B cell (primary cell): ENCODE data around the gene PELI1. TPM values are rescaled to one million over a fixed set of nuclear protein-coding genes. Genes with fewer than 3 reads are reported as not detected.
"Not testable (repeated sequence)": the region's sequence is repeated elsewhere in the genome, so short reads cannot be mapped to it uniquely, and the experiment has no call there.

Source experiments
- ATAC-seq: fragments of 200-7000 bp; cut with Tn5 transposase; one replicate; pipeline ENCODE4 v1.10.0; 2021; ENCODE audit warnings: low read depth, mild to moderate bottlenecking, moderate number of reproducible peaks, moderate library complexity
- CTCF ChIA-PET: fragments of 350-600 bp; sonication (Branson Sonifier 250); formaldehyde crosslinking; loops from one replicate; lab custom pipeline; 2021; ENCODE audit warnings: antibody characterized with exemption, inconsistent platforms; lab: Charles Lee
- POLR2A ChIA-PET: fragments of 350-600 bp; sonication (Branson Sonifier 250); formaldehyde crosslinking; loops from one replicate; lab custom pipeline; 2021; ENCODE audit warnings: antibody characterized with exemption; lab: Charles Lee
- DNase-seq: peaks from one replicate; pipeline ENCODE4 v3.0.0; 2013
- H2AFZ ChIP-seq: 2 replicates; pipeline ENCODE4 v1.6.1; 2012; ENCODE audit warnings: mild to moderate bottlenecking, low read depth, low read length; ENCODE audit not compliant: insufficient read depth, poor library complexity, severe bottlenecking
- H3K27ac ChIP-seq, 2 donors: 1 replicate in 1 of 2; 2 replicates in 1 of 2; pipeline ENCODE4 v1.5.1; 2012 to 2013; ENCODE audit warnings: low read length in 2 of 2, mild to moderate bottlenecking in 2 of 2, moderate library complexity in 1 of 2
- H3K27me3 ChIP-seq, 4 experiments: fragments of 200-600 bp in 1 of 4; sonication (generic) in 1 of 4; replicated peaks in 1 of 4; 1 replicate in 2 of 4; 2 replicates in 2 of 4; pipeline versions ENCODE4 v1.6.1 to v1.7.0; 2013 to 2016; ENCODE audit warnings: low read length in 3 of 4, mild to moderate bottlenecking in 2 of 4, mixed read lengths in 1 of 4, moderate library complexity in 1 of 4; ENCODE audit not compliant: insufficient read depth in 4 of 4, control insufficient read depth in 3 of 4; ENCODE audit errors: control extremely low read depth in 1 of 4
- H3K36me3 ChIP-seq, 2 experiments: replicated peaks in 1 of 2; 1 replicate in 1 of 2; 2 replicates in 1 of 2; pipeline versions ENCODE4 v1.6.1 to v1.7.1; 2013; ENCODE audit warnings: low read length in 1 of 2; ENCODE audit not compliant: insufficient read depth in 2 of 2, control insufficient read depth in 1 of 2; ENCODE audit errors: control extremely low read depth in 1 of 2, extremely low read depth in 1 of 2
- H3K4me1 ChIP-seq, 2 donors: fragments of 200-600 bp in 1 of 2; sonication (generic) in 1 of 2; 1 replicate in 1 of 2; 2 replicates in 1 of 2; pipeline versions ENCODE4 v1.5.1 to v1.6.1; 2013 to 2017; ENCODE audit warnings: low read length in 2 of 2; ENCODE audit not compliant: control insufficient read depth in 2 of 2, insufficient read depth in 2 of 2
- H3K4me2 ChIP-seq: replicated peaks from 2 replicates; pipeline ENCODE3; 2012; ENCODE audit warnings: mild to moderate bottlenecking, low read depth, low read length; ENCODE audit not compliant: poor library complexity, severe bottlenecking
- H3K4me3 ChIP-seq, 5 experiments: fragments of 200-600 bp in 1 of 5; sonication (generic) in 1 of 5; 1 replicate in 3 of 5; 2 replicates in 2 of 5; pipeline versions ENCODE4 v1.5.1 to v1.7.0; 2011 to 2016; ENCODE audit warnings: low read length in 4 of 5, mild to moderate bottlenecking in 4 of 5, low read depth in 2 of 5, control low read depth in 1 of 5, moderate library complexity in 1 of 5; ENCODE audit not compliant: insufficient read depth in 1 of 5; ENCODE audit errors: control extremely low read depth in 1 of 5, extremely low read depth in 1 of 5
- H3K79me2 ChIP-seq: fragments of 200-600 bp; sonication (generic); one replicate; pipeline ENCODE4 v1.6.0; 2016; ENCODE audit warnings: low read length; ENCODE audit not compliant: control insufficient read depth, insufficient read depth
- H3K9ac ChIP-seq: fragments of 200-600 bp; sonication (generic); 2 replicates; pipeline ENCODE4 v1.6.1; 2017; ENCODE audit warnings: mild to moderate bottlenecking, low read length, moderate library complexity
- H3K9me3 ChIP-seq, 3 donors: one replicate each; pipeline versions ENCODE4 v1.6.1 to v1.7.1; 2013; ENCODE audit warnings: low read length in 2 of 3; ENCODE audit not compliant: control insufficient read depth in 2 of 3, insufficient read depth in 1 of 3; ENCODE audit errors: control extremely low read depth in 1 of 3
- H4K20me1 ChIP-seq: 2 replicates; pipeline ENCODE4 v1.6.0; 2012; ENCODE audit warnings: mild to moderate bottlenecking, low read length; ENCODE audit not compliant: insufficient read depth, control insufficient read depth, poor library complexity, severe bottlenecking
- H3K27ac Mint-ChIP-seq: one replicate; pipeline ENCODE4 v1.8.0; 2021; ENCODE audit warnings: mixed read lengths
- H3K27me3 Mint-ChIP-seq: one replicate; pipeline ENCODE4 v1.8.0; 2021; ENCODE audit warnings: mixed read lengths
- H3K4me1 Mint-ChIP-seq: one replicate; pipeline ENCODE4 v1.8.0; 2021; ENCODE audit warnings: mixed read lengths
- H3K4me3 Mint-ChIP-seq: one replicate; pipeline ENCODE4 v1.8.0; 2021; ENCODE audit warnings: mixed read lengths
- H3K9me3 Mint-ChIP-seq: one replicate; pipeline ENCODE4 v1.8.0; 2022; ENCODE audit warnings: mixed read lengths; ENCODE audit not compliant: insufficient read depth
- CTCF ChIP-seq: fragments of 200-600 bp; IDR thresholded peaks from one replicate; pipeline ENCODE4 v1.8.0; 2022; ENCODE audit warnings: antibody characterized with exemption, mild to moderate bottlenecking
- EZH2 ChIP-seq: IDR thresholded peaks from 2 replicates; pipeline ENCODE4 v1.6.1; 2012; ENCODE audit warnings: borderline replicate concordance, low read depth, mild to moderate bottlenecking, moderate library complexity, low read length; ENCODE audit not compliant: insufficient read depth, poor library complexity, severe bottlenecking
- WGBS: methylation state at CpG from one replicate; pipeline ENCODE4 v1.1.5; 2013; ENCODE audit warnings: missing lambda C conversion rate; ENCODE audit not compliant: insufficient coverage; 5-methylcytosine and 5-hydroxymethylcytosine counted together
- intact Hi-C: fragments of 100-400 bp; cut with micrococcal nuclease; formaldehyde crosslinking; loops from one replicate; pipeline ENCODE4 v1.10.0; 2022
- polyA plus RNA-seq: library from polyadenylated mRNA; depleted of rRNA; stranded (reverse); fragments of >200 nt; gene quantifications from 2 replicates; pipeline ENCODE4 v1.2.3, GENCODE V29; 2012
- total RNA-seq, 2 donors: library from RNA; stranded (reverse); fragments of 120-200 nt in 1 of 2; gene quantifications; 1 replicate in 1 of 2; 2 replicates in 1 of 2; pipeline versions ENCODE4 v1.2.3 to v1.2.4, GENCODE V29; 2013 to 2022

The PELI1 gene
- total and polyA plus RNA-seq, 2 donors (not counting 1 experiment from before 2014, with no cell fraction given), result 45.3 to 115 TPM

GRCh38 chr2:64105670-64106461, 38.4 kb downstream of the PELI1 start:
- no peak overlapping the region for H3K4me3 ChIP-seq
- CTCF ChIA-PET, result interaction anchor here (0.7 to 2.0 kb wide), 2 partner anchors 10 to 222 kb away, joined by 3 to 7 read pairs; no protein-coding TSS in a partner anchor
- peaks cover 7 to 8% of the 10 kb centered on the region in 2 donors for H3K4me1 ChIP-seq
- no peaks in the 10 kb centered on the region for H3K9me3 ChIP-seq
- H3K9ac ChIP-seq, result no peak overlapping the region
- no CpG with 5 or more reads among the region's 5 CpGs for WGBS
- DNase-seq (no peak), ATAC-seq (no peak)
- intact Hi-C loops, result no loop called here
- POLR2A ChIA-PET, result no interaction called here
- no peaks in the 10 kb centered on the region for H3K27me3 ChIP-seq
- H2AFZ ChIP-seq, result no peak overlapping the region
- H3K4me2 ChIP-seq, result no peak overlapping the region
- H3K36me3 ChIP-seq, result peaks cover 10 to 41% of the 10 kb centered on the region in 2 experiments
- no peak overlapping the region for H3K4me3 Mint-ChIP-seq
- peaks cover 18% of the 10 kb centered on the region for H4K20me1 ChIP-seq
- no peaks in the 10 kb centered on the region for H3K9me3 Mint-ChIP-seq
- H3K27me3 Mint-ChIP-seq, result no peaks in the 10 kb centered on the region
- H3K79me2 ChIP-seq, result peaks cover 17% of the 10 kb centered on the region
- peaks cover 40% of the 10 kb centered on the region for H3K4me1 Mint-ChIP-seq
- TF ChIP-seq EZH2 (no peak), CTCF (no peak)
- H3K27ac ChIP-seq, result no peak overlapping the region
- H3K27ac Mint-ChIP-seq, result peak overlapping the region; percentile 47

- H3K27ac Mint-ChIP-seq, result no peak overlapping the region
- ChIA-PET CTCF (interaction anchor here (0.7 kb wide), 1 partner anchor 9 kb away, joined by 3 read pairs; no protein-coding TSS in a partner anchor), POLR2A (no interaction called here)
- Histone ChIP-seq H3K36me3 (peaks cover 10 to 43% of the 10 kb centered on the region in 2 experiments), H3K4me2 (no peak overlapping the region), H2AFZ (no peak overlapping the region), H3K27me3 (no peaks in the 10 kb centered on the region), H3K4me1 (peaks cover 11 to 13% of the 10 kb centered on the region in 2 donors), H3K9me3 (no peaks in the 10 kb centered on the region), H3K4me3 (no peak overlapping the region), H4K20me1 (peaks cover 14% of the 10 kb centered on the region), H3K9ac (no peak overlapping the region), H3K27ac (no peak overlapping the region), H3K79me2 (peaks cover 10% of the 10 kb centered on the region)
- TF ChIP-seq EZH2, result no peak
- TF ChIP-seq CTCF, result no peak
- H3K4me1 Mint-ChIP-seq, result peaks cover 40% of the 10 kb centered on the region
- H3K9me3 Mint-ChIP-seq, result no peaks in the 10 kb centered on the region
- H3K27me3 Mint-ChIP-seq, result no peaks in the 10 kb centered on the region
- WGBS, result no CpG with 5 or more reads among the region's 1 CpG
- H3K4me3 Mint-ChIP-seq, result no peak overlapping the region
- intact Hi-C loops, result no loop called here
- no peak for ATAC-seq
- DNase-seq, result no peak
These were observed 39.3 kb downstream of the PELI1 start for GRCh38 chr2:64104933-64105332.

- not testable (repeated sequence) for H3K9ac ChIP-seq, H3K9me3 ChIP-seq, H3K4me3 Mint-ChIP-seq, H3K27me3 ChIP-seq, H4K20me1 ChIP-seq, ATAC-seq, H3K4me2 ChIP-seq, H2AFZ ChIP-seq, H3K9me3 Mint-ChIP-seq, H3K27me3 Mint-ChIP-seq, H3K27ac ChIP-seq, DNase-seq, H3K79me2 ChIP-seq, H3K4me3 ChIP-seq
- CTCF ChIA-PET, result interaction anchor here (1.1 to 2.3 kb wide), 3 partner anchors 50 to 225 kb away, joined by 3 to 9 read pairs (median 4); no protein-coding TSS in a partner anchor
- intact Hi-C loops, result loop anchor here (1.0 kb wide), 1 partner anchor 9 kb away; no protein-coding TSS in a partner anchor
- POLR2A ChIA-PET, result interaction anchor here (0.5 to 1.1 kb wide), 3 partner anchors 29 to 41 kb away, joined by 3 to 5 read pairs (median 4); no protein-coding TSS in a partner anchor
- Mint-ChIP-seq H3K4me1 (peaks cover 36% of the 10 kb centered on the region), H3K27ac (peak overlapping the region; percentile 1)
- peaks cover 13 to 55% of the 10 kb centered on the region in 2 experiments for H3K36me3 ChIP-seq
- WGBS, result 90% methylated on average over 6 of the region's 7 CpGs
- H3K4me1 ChIP-seq, result peaks cover 11 to 13% of the 10 kb centered on the region in 2 donors
These were observed 41.5 kb downstream of the PELI1 start for GRCh38 chr2:64102736-64103135.
